Trophoblast cell (in vitro differentiated cells and primary cell): ENCODE results near the gene FADD.

Source experiments
- DNase-seq, 2 donors: peaks; one replicate each; pipeline ENCODE4 v3.0.0-alpha.2; 2016
- H2AFZ ChIP-seq: 2 replicates; pipeline ENCODE4 v1.6.1; 2013; ENCODE audit warnings: low read length, moderate library complexity, mild to moderate bottlenecking; ENCODE audit not compliant: insufficient read depth, poor library complexity
- H2AK5ac ChIP-seq: 2 replicates; pipeline ENCODE4 v1.6.1; 2013; ENCODE audit warnings: mild to moderate bottlenecking, low read length
- H2BK120ac ChIP-seq: 2 replicates; pipeline ENCODE4 v1.6.1; 2013; ENCODE audit warnings: low read length, mild to moderate bottlenecking, moderate library complexity; ENCODE audit not compliant: insufficient read depth, poor library complexity
- H2BK12ac ChIP-seq: 2 replicates; pipeline ENCODE4 v1.6.1; 2013; ENCODE audit warnings: mild to moderate bottlenecking, low read length, moderate library complexity
- H2BK5ac ChIP-seq: 2 replicates; pipeline ENCODE4 v1.6.1; 2013; ENCODE audit warnings: low read length, low read depth, moderate library complexity, mild to moderate bottlenecking; ENCODE audit not compliant: poor library complexity
- H3K14ac ChIP-seq: 2 replicates; pipeline ENCODE4 v1.6.1; 2013; ENCODE audit warnings: mild to moderate bottlenecking, low read length
- H3K18ac ChIP-seq: 2 replicates; pipeline ENCODE4 v1.6.1; 2013; ENCODE audit warnings: mild to moderate bottlenecking, low read length
- H3K23ac ChIP-seq: 2 replicates; pipeline ENCODE4 v1.6.1; 2013; ENCODE audit warnings: low read length
- H3K27ac ChIP-seq: 2 replicates; pipeline ENCODE4 v1.5.1; 2013; ENCODE audit warnings: low read depth, mild to moderate bottlenecking, inconsistent platforms, low read length, moderate library complexity
- H3K27me3 ChIP-seq: 2 replicates; pipeline ENCODE4 v1.6.1; 2013; ENCODE audit warnings: inconsistent platforms, mild to moderate bottlenecking, low read length, moderate library complexity; ENCODE audit not compliant: insufficient read depth
- H3K36me3 ChIP-seq, 2 experiments: 1 replicate in 1 of 2; 2 replicates in 1 of 2; pipeline ENCODE4 v1.6.1; 2013; ENCODE audit warnings: low read length in 2 of 2, mild to moderate bottlenecking in 2 of 2, moderate library complexity in 1 of 2; ENCODE audit not compliant: insufficient read depth in 2 of 2, control insufficient read depth in 1 of 2
- H3K4ac ChIP-seq: 2 replicates; pipeline ENCODE4 v1.6.1; 2013; ENCODE audit warnings: low read depth, mild to moderate bottlenecking, low read length, moderate library complexity
- H3K4me1 ChIP-seq, 2 experiments: 1 replicate in 1 of 2; 2 replicates in 1 of 2; pipeline ENCODE4 v1.6.1; 2013; ENCODE audit warnings: low read length in 2 of 2, mild to moderate bottlenecking in 2 of 2, moderate library complexity in 1 of 2; ENCODE audit not compliant: insufficient read depth in 2 of 2, control insufficient read depth in 1 of 2
- H3K4me2 ChIP-seq: 2 replicates; pipeline ENCODE4 v1.6.1; 2013; ENCODE audit warnings: inconsistent platforms, mild to moderate bottlenecking, low read length, moderate library complexity
- H3K4me3 ChIP-seq: 2 replicates; pipeline ENCODE4 v1.5.1; 2013; ENCODE audit warnings: mild to moderate bottlenecking, low read depth, low read length, inconsistent platforms
- H3K79me1 ChIP-seq: one replicate; pipeline ENCODE4 v1.6.1; 2013; ENCODE audit warnings: low read length
- H3K79me2 ChIP-seq: 2 replicates; pipeline ENCODE4 v1.6.1; 2013; ENCODE audit warnings: low read length, mild to moderate bottlenecking; ENCODE audit not compliant: control insufficient read depth, insufficient read depth, poor library complexity
- H3K9ac ChIP-seq: 2 replicates; pipeline ENCODE4 v1.6.1; 2013; ENCODE audit warnings: mild to moderate bottlenecking, low read length
- H3K9me3 ChIP-seq: 2 replicates; pipeline ENCODE4 v1.6.1; 2013; ENCODE audit warnings: low read depth, mild to moderate bottlenecking, control low read depth, inconsistent platforms, low read length; ENCODE audit not compliant: insufficient read depth
- H4K12ac ChIP-seq: 2 replicates; pipeline ENCODE4 v1.6.1; 2013; ENCODE audit warnings: low read depth, mild to moderate bottlenecking, low read length, moderate library complexity
- H4K8ac ChIP-seq: 2 replicates; pipeline ENCODE4 v1.6.1; 2013; ENCODE audit warnings: low read depth, mild to moderate bottlenecking, low read length, moderate library complexity
- H4K91ac ChIP-seq: one replicate; pipeline ENCODE4 v1.6.1; 2013; ENCODE audit warnings: low read depth, mild to moderate bottlenecking, low read length, moderate library complexity
- WGBS: extraction: QIAGEN DNeasy Blood & Tissue Kit; methylation state at CpG from one replicate; pipeline ENCODE4 v1.1.7; 2013; ENCODE audit warnings: missing lambda C conversion rate; ENCODE audit not compliant: insufficient read length, insufficient coverage; ENCODE audit errors: extremely low coverage; 5-methylcytosine and 5-hydroxymethylcytosine counted together

Gene FADD

DNA sequence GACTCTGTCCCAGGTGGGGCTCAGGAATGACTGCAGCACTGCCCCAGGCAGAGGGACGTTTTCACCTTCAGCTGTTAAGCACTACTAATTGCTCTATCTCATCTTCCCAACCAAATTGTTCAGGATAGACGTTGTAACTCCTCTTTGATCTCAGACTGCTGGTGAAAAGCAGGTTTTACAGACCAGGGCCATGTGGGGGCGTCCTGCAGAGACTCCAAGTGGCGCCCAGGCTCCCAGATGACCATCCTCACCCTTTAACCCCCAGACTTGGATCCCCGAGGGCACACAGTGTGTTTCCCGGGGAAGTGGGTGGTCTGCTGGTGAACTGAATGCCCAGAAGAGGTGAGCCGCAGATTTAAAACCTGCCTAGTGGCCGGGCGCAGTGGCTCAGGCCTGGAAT is 23.9 kb downstream of the FADD start:
- Histone ChIP-seq H3K9me3 (no peaks in the 10 kb centered on the region), H3K27ac (no peak overlapping the region), H4K91ac (peak overlapping the region; percentile 29), H2AK5ac (no peak overlapping the region), H3K14ac (no peak overlapping the region), H3K4ac (no peak overlapping the region), H3K23ac (no peak overlapping the region), H4K8ac (no peak overlapping the region), H3K79me1 (no peaks in the 10 kb centered on the region), H3K36me3 (no peaks in the 10 kb centered on the region), H3K4me3 (no peak overlapping the region), H3K4me2 (no peak overlapping the region), H3K4me1 (peaks cover 1 to 3% of the 10 kb centered on the region in 2 experiments), H4K12ac (no peak overlapping the region), H3K79me2 (no peaks in the 10 kb centered on the region), H2BK12ac (no peak overlapping the region), H2BK120ac (no peak overlapping the region), H2BK5ac (no peak overlapping the region), H3K27me3 (no peaks in the 10 kb centered on the region), H3K18ac (no peak overlapping the region), H2AFZ (no peak overlapping the region), H3K9ac (no peak overlapping the region)
- no CpG with 5 or more reads among the region's 9 CpGs for WGBS
- DNase-seq, result peak; percentile 14 to 47

DNA sequence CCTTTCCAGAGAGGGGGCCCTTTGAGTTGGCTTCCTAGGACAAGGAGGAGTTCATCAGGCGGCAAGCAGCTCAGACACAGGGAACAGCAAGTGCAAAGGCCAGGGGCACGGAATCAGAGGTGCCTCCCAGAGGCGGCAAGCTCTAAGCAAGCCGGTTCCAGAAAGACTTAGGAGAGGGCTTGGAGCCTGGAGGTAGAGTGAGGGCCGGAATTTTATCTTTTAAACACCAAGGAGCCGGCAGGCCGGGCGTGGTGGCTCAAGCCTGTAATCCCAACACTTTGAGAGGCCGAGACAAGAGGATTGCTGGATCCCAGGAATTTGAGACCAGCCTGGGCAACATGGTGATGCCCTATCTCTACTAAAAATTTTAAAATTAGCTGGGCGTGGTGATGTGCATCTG is 26.6 kb downstream of the FADD start:
- no CpG with 5 or more reads among the region's 10 CpGs for WGBS
- H3K14ac ChIP-seq, result no peak overlapping the region
- H3K79me1 ChIP-seq, result no peaks in the 10 kb centered on the region
- no peak overlapping the region for H3K4me3 ChIP-seq
- no peak overlapping the region for H3K9ac ChIP-seq
- no peak overlapping the region for H4K91ac ChIP-seq
- no peak overlapping the region for H4K12ac ChIP-seq
- no peak overlapping the region for H3K23ac ChIP-seq
- peak; percentile 24 to 54 for DNase-seq
- no peak overlapping the region for H3K4ac ChIP-seq
- H3K4me2 ChIP-seq, result no peak overlapping the region
- H2BK12ac ChIP-seq, result no peak overlapping the region
- H3K79me2 ChIP-seq, result no peaks in the 10 kb centered on the region
- no peaks in the 10 kb centered on the region for H3K9me3 ChIP-seq
- peaks cover 1 to 3% of the 10 kb centered on the region in 2 experiments for H3K4me1 ChIP-seq
- no peak overlapping the region for H2BK5ac ChIP-seq
- H4K8ac ChIP-seq, result no peak overlapping the region
- no peak overlapping the region for H2AFZ ChIP-seq
- no peak overlapping the region for H3K18ac ChIP-seq
- no peaks in the 10 kb centered on the region for H3K27me3 ChIP-seq
- H2BK120ac ChIP-seq, result no peak overlapping the region
- no peak overlapping the region for H2AK5ac ChIP-seq
- no peaks in the 10 kb centered on the region for H3K36me3 ChIP-seq
- no peak overlapping the region for H3K27ac ChIP-seq

DNA sequence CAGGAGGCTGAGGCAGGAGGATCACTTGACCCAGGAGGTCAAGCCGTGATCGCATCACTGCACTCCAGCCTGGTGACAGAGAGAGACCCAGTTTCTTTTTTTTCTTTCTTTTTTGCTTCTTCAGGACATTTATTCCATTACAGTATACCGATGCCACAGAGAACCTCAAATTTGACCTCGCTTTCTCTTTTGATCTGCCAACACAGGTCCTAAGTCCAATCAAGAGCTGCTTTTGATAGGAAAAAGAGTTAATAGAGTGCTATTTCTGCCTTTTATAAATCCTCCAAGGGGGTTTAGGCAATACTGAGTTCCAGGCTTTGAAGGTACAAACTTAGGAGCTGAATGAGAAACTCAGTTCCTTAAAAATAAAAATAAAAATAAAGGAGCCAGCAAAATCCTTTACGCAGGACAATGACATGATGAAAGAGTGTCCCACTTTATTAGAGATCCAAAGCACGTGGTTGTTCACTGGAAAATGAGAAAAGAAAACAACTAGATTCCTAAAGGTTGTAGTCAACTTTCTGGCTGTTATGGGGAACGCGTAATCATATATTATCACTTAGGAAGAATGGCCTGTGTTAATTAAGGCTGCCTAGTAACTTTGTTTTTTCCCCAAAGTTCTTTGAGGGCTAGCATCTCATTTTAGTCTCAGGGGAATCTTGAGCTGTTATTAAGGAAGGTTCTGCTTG is 27.2 kb downstream of the FADD start:
- H3K4ac ChIP-seq, result no peak overlapping the region
- H3K9me3 ChIP-seq, result no peaks in the 10 kb centered on the region
- H3K27ac ChIP-seq, result no peak overlapping the region
- DNase-seq, result no peak
- H3K36me3 ChIP-seq, result no peaks in the 10 kb centered on the region
- no peak overlapping the region for H3K18ac ChIP-seq
- H3K79me1 ChIP-seq, result no peaks in the 10 kb centered on the region
- no peak overlapping the region for H2AFZ ChIP-seq
- no peak overlapping the region for H2AK5ac ChIP-seq
- no peak overlapping the region for H4K8ac ChIP-seq
- H3K14ac ChIP-seq, result no peak overlapping the region
- H2BK5ac ChIP-seq, result no peak overlapping the region
- no peak overlapping the region for H3K9ac ChIP-seq
- H4K12ac ChIP-seq, result no peak overlapping the region
- no peak overlapping the region for H3K4me3 ChIP-seq
- no peak overlapping the region for H2BK12ac ChIP-seq
- no peaks in the 10 kb centered on the region for H3K79me2 ChIP-seq
- H4K91ac ChIP-seq, result no peak overlapping the region
- no peak overlapping the region for H3K4me2 ChIP-seq
- no peak overlapping the region for H3K23ac ChIP-seq
- WGBS, result no CpG with 5 or more reads among the region's 8 CpGs
- no peak overlapping the region for H2BK120ac ChIP-seq
- H3K27me3 ChIP-seq, result no peaks in the 10 kb centered on the region
- H3K4me1 ChIP-seq, result peaks cover 1 to 3% of the 10 kb centered on the region in 2 experiments

DNA sequence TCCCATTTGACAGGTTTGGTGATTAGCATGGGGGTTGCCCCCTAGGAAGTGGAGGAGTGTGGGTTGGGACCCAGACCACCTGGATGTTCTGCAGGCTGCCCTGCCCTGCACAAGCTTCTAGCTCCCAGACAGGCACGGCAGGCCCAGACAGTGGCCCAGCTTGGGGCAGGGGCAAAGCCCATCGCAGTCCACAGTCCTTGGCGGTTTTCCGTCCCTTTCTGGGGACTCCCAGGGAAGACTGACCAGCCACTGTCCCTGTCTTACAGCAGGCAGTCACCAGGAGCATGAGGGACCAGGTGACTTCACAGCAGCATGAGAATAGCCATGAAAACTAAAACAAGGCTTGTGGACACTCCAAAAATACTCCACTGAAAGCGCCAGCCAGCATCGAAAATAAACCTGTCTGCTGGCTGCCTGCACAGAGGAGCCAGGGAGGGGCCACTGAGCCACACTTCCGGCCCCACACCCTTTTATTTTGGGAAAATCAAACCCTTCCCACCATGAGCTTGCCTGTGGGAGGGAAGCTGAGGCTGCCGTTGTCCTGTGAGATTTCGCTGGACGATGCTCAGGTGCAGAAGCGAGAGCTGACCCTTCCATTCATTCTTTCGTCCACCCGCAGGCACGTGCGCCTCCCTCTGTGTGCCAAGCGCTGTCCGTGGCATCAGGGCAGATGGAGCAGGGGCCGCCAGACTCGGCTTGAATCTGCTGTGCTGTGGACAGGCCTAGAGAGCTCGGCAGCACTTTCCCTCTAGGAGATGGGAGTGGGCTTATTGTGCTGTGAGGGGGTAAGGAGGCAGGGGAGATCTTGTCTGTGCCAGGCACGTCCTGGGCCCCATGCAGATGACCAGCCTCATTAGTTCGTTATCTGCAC is 28.0 kb downstream of the FADD start:
- no peak overlapping the region for H3K14ac ChIP-seq

More for the DNA sequence above, 28.0 kb downstream of the FADD start:
- peak overlapping the region; percentile 71 for H4K91ac ChIP-seq
- H2BK12ac ChIP-seq, result no peak overlapping the region
- no peak overlapping the region for H4K12ac ChIP-seq
- no peaks in the 10 kb centered on the region for H3K79me1 ChIP-seq
- no peaks in the 10 kb centered on the region for H3K79me2 ChIP-seq
- no peak overlapping the region for H2BK120ac ChIP-seq
- H3K4me2 ChIP-seq, result no peak overlapping the region
- peaks cover 1 to 3% of the 10 kb centered on the region in 2 experiments for H3K4me1 ChIP-seq
- no peak overlapping the region for H3K9ac ChIP-seq
- no peak overlapping the region for H3K27ac ChIP-seq
- H2AFZ ChIP-seq, result no peak overlapping the region
- no peak overlapping the region for H3K4ac ChIP-seq
- no peaks in the 10 kb centered on the region for H3K36me3 ChIP-seq
- no peak overlapping the region for H3K23ac ChIP-seq
- no peak overlapping the region for H2AK5ac ChIP-seq
- no peaks in the 10 kb centered on the region for H3K9me3 ChIP-seq
- DNase-seq, result no peak
- H3K27me3 ChIP-seq, result no peaks in the 10 kb centered on the region
- H4K8ac ChIP-seq, result peak overlapping the region; percentile 4
- no peak overlapping the region for H2BK5ac ChIP-seq
- H3K18ac ChIP-seq, result no peak overlapping the region
- no peak overlapping the region for H3K4me3 ChIP-seq
- WGBS, result no CpG with 5 or more reads among the region's 22 CpGs
